ENCODE measurements around the gene NR1H3.
"Not testable (repeated sequence)": the region's sequence is repeated elsewhere in the genome, so short reads cannot be mapped to it uniquely, and the experiment has no call there.

NR1H3 gene

DNA sequence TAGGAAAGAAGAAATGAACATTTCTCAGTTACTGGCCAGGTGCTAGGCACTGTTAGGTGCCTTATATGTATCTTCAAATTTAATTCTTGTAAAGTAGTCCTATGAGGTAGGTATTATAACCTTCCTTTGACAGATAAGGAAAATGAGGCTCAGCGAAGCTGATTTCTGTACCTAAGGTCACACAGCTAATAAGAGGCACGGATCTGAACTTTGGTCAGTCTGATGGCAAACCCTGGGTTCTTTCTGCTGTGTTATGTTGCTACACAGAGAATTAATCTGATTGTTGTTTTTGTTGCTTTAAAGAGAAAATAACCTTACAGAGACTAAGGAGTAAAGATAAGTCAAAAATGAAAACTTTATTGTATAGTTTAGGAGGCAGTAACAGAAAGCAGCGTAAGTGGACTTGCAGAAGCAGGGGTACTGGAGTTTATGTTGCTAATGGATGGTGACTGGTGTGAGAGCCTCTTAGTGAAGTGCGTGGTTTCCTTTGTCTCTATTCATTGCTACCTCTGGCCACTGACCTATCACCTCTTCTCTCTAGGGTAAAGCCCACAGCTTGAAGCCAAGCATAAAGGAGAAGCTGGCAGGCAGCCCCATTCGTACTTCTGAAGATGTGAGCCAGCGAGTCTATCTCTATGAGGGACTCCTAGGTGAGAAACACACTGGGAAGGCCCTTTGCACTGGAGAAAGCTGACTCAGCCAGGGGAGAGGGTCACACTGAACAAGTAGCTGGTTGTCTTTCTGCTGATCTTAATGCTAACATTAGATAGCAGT, 50.4 kb downstream of the NR1H3 start:
- Histone ChIP-seq H3K9me3 (no peaks in the 10 kb centered on the region), H3K27ac (no peak overlapping the region), H3K4me3 (ENCODE audit: low read depth in 1 of 2, low read length in 1 of 2) (no peak overlapping the region), H3K27me3 (no peaks in the 10 kb centered on the region), H3K36me3 (peaks cover 81% of the 10 kb centered on the region), H3K4me1 (ENCODE audit: control insufficient read depth in 1 of 2, insufficient read depth in 1 of 2, low read depth in 1 of 2, low read length in 1 of 2) (no peaks in the 10 kb centered on the region)
- TF ChIP-seq, protein P1, sequence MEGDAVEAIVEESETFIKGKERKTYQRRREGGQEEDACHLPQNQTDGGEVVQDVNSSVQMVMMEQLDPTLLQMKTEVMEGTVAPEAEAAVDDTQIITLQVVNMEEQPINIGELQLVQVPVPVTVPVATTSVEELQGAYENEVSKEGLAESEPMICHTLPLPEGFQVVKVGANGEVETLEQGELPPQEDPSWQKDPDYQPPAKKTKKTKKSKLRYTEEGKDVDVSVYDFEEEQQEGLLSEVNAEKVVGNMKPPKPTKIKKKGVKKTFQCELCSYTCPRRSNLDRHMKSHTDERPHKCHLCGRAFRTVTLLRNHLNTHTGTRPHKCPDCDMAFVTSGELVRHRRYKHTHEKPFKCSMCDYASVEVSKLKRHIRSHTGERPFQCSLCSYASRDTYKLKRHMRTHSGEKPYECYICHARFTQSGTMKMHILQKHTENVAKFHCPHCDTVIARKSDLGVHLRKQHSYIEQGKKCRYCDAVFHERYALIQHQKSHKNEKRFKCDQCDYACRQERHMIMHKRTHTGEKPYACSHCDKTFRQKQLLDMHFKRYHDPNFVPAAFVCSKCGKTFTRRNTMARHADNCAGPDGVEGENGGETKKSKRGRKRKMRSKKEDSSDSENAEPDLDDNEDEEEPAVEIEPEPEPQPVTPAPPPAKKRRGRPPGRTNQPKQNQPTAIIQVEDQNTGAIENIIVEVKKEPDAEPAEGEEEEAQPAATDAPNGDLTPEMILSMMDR (IDR thresholded peaks at IDR 0.05): no peak

DNA sequence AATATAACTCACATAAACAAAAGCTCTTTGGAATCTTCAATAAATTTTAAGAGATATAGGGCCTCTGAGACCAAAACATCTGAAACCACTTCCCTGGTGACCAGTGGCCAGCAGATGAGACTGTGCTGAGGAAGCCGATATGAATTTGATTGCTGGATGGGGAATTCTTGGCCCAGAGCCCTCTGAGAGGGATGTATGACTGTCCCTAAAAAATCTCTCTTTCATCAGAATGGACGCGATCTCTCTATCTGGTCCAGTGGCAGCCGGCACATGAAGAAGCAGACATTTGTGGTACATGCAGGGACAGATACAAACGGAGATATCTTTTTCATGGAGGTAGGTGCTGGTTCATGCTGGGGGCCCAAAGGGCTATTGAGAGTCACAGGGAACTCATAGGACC, 57.2 kb downstream of the NR1H3 start:
- Histone ChIP-seq H3K27ac (no peak overlapping the region), H3K4me1 (ENCODE audit: control insufficient read depth in 1 of 2, insufficient read depth in 1 of 2, low read depth in 1 of 2, low read length in 1 of 2) (no peaks in the 10 kb centered on the region), H3K36me3 (peaks cover 69% of the 10 kb centered on the region), H3K4me3 (ENCODE audit: low read depth in 1 of 2, low read length in 1 of 2) (no peak overlapping the region), H3K9me3 (no peaks in the 10 kb centered on the region), H3K27me3 (no peaks in the 10 kb centered on the region)
- TF ChIP-seq, protein P1 (IDR thresholded peaks at IDR 0.05): no peak

DNA sequence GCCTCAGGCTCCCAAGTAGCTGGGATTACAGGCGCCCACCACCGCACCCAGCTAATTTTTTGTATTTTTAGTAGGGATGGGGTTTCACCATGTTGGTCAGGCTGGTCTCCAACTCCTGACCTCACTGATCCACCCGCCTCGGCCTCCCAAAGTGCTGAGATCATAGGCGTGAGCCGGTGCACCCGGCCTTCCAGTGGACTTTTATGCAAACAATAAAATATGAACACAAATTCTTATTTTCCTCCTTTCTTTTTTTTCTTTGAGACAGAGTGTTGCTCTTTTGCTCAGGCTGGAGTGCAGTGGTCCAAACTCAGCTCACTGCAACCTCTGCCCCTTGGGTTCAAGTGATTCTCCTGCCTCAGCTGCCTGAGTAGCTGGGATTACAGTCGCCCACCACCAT, 58.7 kb downstream of the NR1H3 start:
- not testable (repeated sequence) for H3K27me3 ChIP-seq; H3K27ac ChIP-seq; H3K4me1 ChIP-seq (ENCODE audit: control insufficient read depth in 1 of 2, insufficient read depth in 1 of 2, low read depth in 1 of 2, low read length in 1 of 2); H3K9me3 ChIP-seq; H3K4me3 ChIP-seq (ENCODE audit: low read depth in 1 of 2, low read length in 1 of 2)
- H3K36me3 ChIP-seq: peaks cover 62% of the 10 kb centered on the region

DNA sequence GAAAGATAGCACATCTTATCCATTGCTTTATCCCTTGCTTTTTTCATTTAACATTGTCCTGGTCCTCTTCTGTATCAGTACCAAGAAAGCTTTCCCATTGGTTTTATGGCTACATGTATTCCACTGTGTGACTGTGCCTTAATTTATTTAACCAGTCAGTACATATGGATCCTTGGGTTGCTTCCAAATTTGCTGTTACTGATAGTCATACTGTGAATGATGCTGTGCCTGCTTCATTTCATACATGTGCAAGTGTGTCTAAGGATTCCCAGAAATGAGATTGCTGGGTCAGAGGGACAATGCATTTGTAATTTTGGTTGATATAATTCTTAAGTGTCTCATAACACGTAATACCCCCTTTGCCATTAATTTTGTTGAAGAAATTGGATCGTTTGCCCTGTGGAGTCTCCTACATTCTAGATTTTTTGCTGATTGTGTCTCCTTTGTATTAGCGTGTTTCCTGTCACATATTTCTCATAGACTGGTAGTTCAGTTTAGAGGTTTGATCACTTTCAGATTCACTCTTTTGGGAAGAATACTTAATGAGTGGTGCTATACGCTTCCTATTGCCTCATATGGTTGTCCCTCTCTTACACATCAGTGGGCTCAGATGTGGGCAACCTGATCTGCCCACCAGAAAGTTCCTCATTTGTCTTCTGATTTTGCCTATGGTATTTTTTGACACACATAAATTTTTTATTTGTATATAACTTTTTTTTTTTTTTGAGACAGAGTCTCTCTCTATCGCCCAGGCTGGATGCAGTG, 59.5 kb downstream of the NR1H3 start:
- Histone ChIP-seq H3K36me3 (peaks cover 62% of the 10 kb centered on the region), H3K4me1 (ENCODE audit: control insufficient read depth in 1 of 2, insufficient read depth in 1 of 2, low read depth in 1 of 2, low read length in 1 of 2) (no peaks in the 10 kb centered on the region), H3K27ac (no peak overlapping the region), H3K9me3 (no peaks in the 10 kb centered on the region), H3K4me3 (ENCODE audit: low read depth in 1 of 2, low read length in 1 of 2) (no peak overlapping the region), H3K27me3 (no peaks in the 10 kb centered on the region)
- TF ChIP-seq, protein P1 (IDR thresholded peaks at IDR 0.05): no peak

DNA sequence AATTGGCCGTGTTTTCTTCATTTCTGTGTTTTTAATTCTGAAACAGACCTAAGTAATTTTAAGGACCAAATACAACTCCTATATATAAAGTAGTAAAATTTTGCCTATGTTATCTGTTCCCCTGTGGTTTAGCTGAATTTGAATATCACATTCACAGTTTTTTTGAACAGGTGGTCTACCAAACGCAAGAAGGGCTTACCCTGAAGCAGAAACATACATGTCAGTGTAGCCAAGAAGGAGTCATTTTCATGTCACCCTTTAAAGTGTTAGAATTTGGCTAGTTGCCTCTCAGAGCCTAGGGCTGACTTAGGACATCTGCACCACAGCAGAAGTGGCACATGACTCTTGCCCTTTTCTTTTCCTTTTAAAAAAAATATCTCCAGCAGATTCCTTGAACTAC, 60.4 kb downstream of the NR1H3 start:
- Histone ChIP-seq H3K36me3 (peaks cover 62% of the 10 kb centered on the region), H3K4me3 (ENCODE audit: low read depth in 1 of 2, low read length in 1 of 2) (no peak overlapping the region), H3K4me1 (ENCODE audit: control insufficient read depth in 1 of 2, insufficient read depth in 1 of 2, low read depth in 1 of 2, low read length in 1 of 2) (no peaks in the 10 kb centered on the region), H3K9me3 (no peaks in the 10 kb centered on the region), H3K27me3 (no peaks in the 10 kb centered on the region), H3K27ac (no peak overlapping the region)
- TF ChIP-seq, protein P1 (IDR thresholded peaks at IDR 0.05): no peak

Measured in neutrophil (primary cell).